ENCODE data around the gene GP1BA.

- no peak for TF ChIP-seq CTCF (IDR thresholded peaks at IDR 0.05)
- no peak for TF ChIP-seq POLR2AphosphoS5 (IDR thresholded peaks at IDR 0.05)
- no peak for TF ChIP-seq POLR2A (IDR thresholded peaks at IDR 0.05)
- no peak for TF ChIP-seq EP300 (IDR thresholded peaks at IDR 0.05)
Observed at GRCh38 chr17:4938688-4939545, 6.8 kb downstream of the GP1BA start.

Measured in suprapubic skin (tissue), 4 donors.